Esophagus squamous epithelium (tissue), 5 donors: ENCODE data around the gene FGF23. TPM values are rescaled to one million over a fixed set of nuclear protein-coding genes. Genes with fewer than 3 reads are reported as not detected.

Experiments used
- DNase-seq: peaks from one replicate; lab custom pipeline; 2025; lab: John Stamatoyannopoulos, UW
- H3K27ac ChIP-seq, 4 donors: fragments of 200-600 bp; sonication (generic); one replicate each; pipeline ENCODE4 v1.5.1; 2016 to 2019; ENCODE audit warnings: mild to moderate bottlenecking in 1 of 4
- H3K27me3 ChIP-seq, 4 donors: fragments of 200-600 bp; sonication (generic); 1 replicate in 3 of 4; 2 replicates in 1 of 4; pipeline versions ENCODE4 v1.5.1 to v1.6.0; 2017 to 2021; ENCODE audit warnings: antibody characterized with exemption in 1 of 4
- H3K36me3 ChIP-seq, 3 donors: fragments of 200-600 bp; sonication (generic); one replicate each; pipeline ENCODE4 v1.5.1; 2016 to 2019
- H3K4me1 ChIP-seq, 3 donors: fragments of 200-600 bp; sonication (generic); one replicate each; pipeline ENCODE4 v1.5.1; 2017 to 2019
- H3K4me3 ChIP-seq, 4 donors: fragments of 200-600 bp; sonication (generic); 1 replicate in 3 of 4; 2 replicates in 1 of 4; pipeline ENCODE4 v1.5.1; 2016 to 2019; ENCODE audit warnings: mild to moderate bottlenecking in 2 of 4, moderate library complexity in 1 of 4
- H3K9me3 ChIP-seq, 3 donors: fragments of 200-600 bp; sonication (generic); one replicate each; pipeline ENCODE4 v1.5.1; 2016 to 2019
- CTCF ChIP-seq, 6 experiments: fragments of 450-650 bp in 4 of 6; fragments of 200-600 bp in 2 of 6; sonication (generic) in 2 of 6; IDR thresholded peaks; one replicate each; pipeline ENCODE4 v1.5.1; 2016 to 2019; ENCODE audit warnings: antibody characterized with exemption in 6 of 6, mild to moderate bottlenecking in 4 of 6, moderate library complexity in 4 of 6
- POLR2A ChIP-seq, 4 donors: fragments of 450-650 bp; IDR thresholded peaks; one replicate each; pipeline ENCODE4 v1.6.1; 2017; ENCODE audit warnings: antibody characterized with exemption in 4 of 4, mild to moderate bottlenecking in 4 of 4, moderate library complexity in 3 of 4
- WGBS, 2 donors: methylation state at CpG; one replicate each; pipeline ENCODE4 v1.1.5; 2018; 5-methylcytosine and 5-hydroxymethylcytosine counted together
- intact Hi-C: fragments of 100-400 bp; cut with DNase I; formaldehyde crosslinking; loops from one replicate; pipeline ENCODE4 v1.15.0; 2022
- total RNA-seq, 4 donors: library from RNA; depleted of rRNA; stranded (reverse); fragments of >200 nt; gene quantifications; one replicate each; pipeline ENCODE4 v1.1.0, GENCODE V29; 2016
- donor health status: DM: yes; HTN: yes; CAD: no.

Gene FGF23
- total RNA-seq, 4 donors from 2014 or later = not detected

GRCh38 chr12:4366090-4366489 is 13.4 kb downstream of the FGF23 start:
- no peaks in the 10 kb centered on the region for H3K36me3 ChIP-seq
- peaks cover 0 to 14% (median 0%) of the 10 kb centered on the region in 4 donors for H3K27me3 ChIP-seq
- TF ChIP-seq CTCF (IDR thresholded peaks at IDR 0.05) = no peak
- TF ChIP-seq POLR2A (IDR thresholded peaks at IDR 0.05) = no peak
- H3K4me1 ChIP-seq = no peaks in the 10 kb centered on the region
- no peak for DNase-seq
- no peak overlapping the region for H3K27ac ChIP-seq
- H3K9me3 ChIP-seq = no peaks in the 10 kb centered on the region
- intact Hi-C loops = no loop called here
- WGBS, 2 donors = 86 to 97% methylated on average over 2 of the region's 2 CpGs
- H3K4me3 ChIP-seq = no peak overlapping the region

DNA sequence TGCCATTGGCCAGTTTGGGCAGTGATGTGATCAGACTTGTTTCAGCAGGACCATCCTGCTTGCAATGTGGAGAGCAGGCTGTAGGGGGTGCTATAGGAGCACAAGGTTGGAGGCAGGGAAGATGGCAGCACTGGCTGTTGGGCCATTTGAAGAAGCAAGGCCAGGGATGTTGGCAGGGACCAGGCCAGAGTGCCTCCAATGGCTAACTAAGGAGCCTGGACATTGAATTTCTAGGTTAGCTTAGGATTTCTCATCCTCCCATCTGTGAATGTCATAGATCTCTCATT is 23.5 kb downstream of the FGF23 start:
- no peak for TF ChIP-seq POLR2A (IDR thresholded peaks at IDR 0.05)
- TF ChIP-seq CTCF (IDR thresholded peaks at IDR 0.05) = peak in 1 of 6 experiments; percentile 41
- intact Hi-C loops = loop anchor here (10.0 kb wide), 1 partner anchor 179 kb away; the partner anchor contains the start of gene RAD51AP1
- DNase-seq = no peak

GRCh38 chr12:4355156-4356040 is 24.1 kb downstream of the FGF23 start:
- no peak overlapping the region for H3K27ac ChIP-seq
- intact Hi-C loops = loop anchor here (10.0 kb wide), 1 partner anchor 179 kb away; the partner anchor contains the start of gene RAD51AP1
- 81 to 86% methylated on average over 3 of the region's 3 CpGs for WGBS, 2 donors
- H3K36me3 ChIP-seq = peaks cover 0 to 18% (median 7%) of the 10 kb centered on the region in 3 donors
- no peaks in the 10 kb centered on the region for H3K9me3 ChIP-seq
- H3K4me3 ChIP-seq = no peak overlapping the region
- TF ChIP-seq POLR2A (IDR thresholded peaks at IDR 0.05) (no peak), CTCF (IDR thresholded peaks at IDR 0.05) (no peak)
- no peak for DNase-seq
- no peaks in the 10 kb centered on the region for H3K27me3 ChIP-seq
- H3K4me1 ChIP-seq = no peaks in the 10 kb centered on the region

More for the DNA sequence above, 23.5 kb downstream of the FGF23 start:
- Histone ChIP-seq H3K27me3 (no peaks in the 10 kb centered on the region), H3K27ac (no peak overlapping the region), H3K36me3 (peaks cover 0 to 18% (median 7%) of the 10 kb centered on the region in 3 donors), H3K4me3 (no peak overlapping the region), H3K4me1 (no peaks in the 10 kb centered on the region), H3K9me3 (no peaks in the 10 kb centered on the region)

GRCh38 chr12:4353785-4354208 is 25.7 kb downstream of the FGF23 start:
- whole genome bisulfite sequencing, 2 donors = 57 to 59% methylated on average over 1 to 3 of the region's 4 CpGs

More at GRCh38 chr12:4353785-4354208, 25.7 kb downstream of the FGF23 start:
- Histone ChIP-seq H3K27ac (no peak overlapping the region), H3K27me3 (no peaks in the 10 kb centered on the region), H3K4me3 (no peak overlapping the region), H3K9me3 (no peaks in the 10 kb centered on the region), H3K36me3 (peaks cover 0 to 18% (median 7%) of the 10 kb centered on the region in 3 donors), H3K4me1 (no peaks in the 10 kb centered on the region)
- DNase-seq = no peak
- intact Hi-C loops = loop anchor here (10.0 kb wide), 1 partner anchor 181 kb away; the partner anchor contains the start of gene RAD51AP1
- TF ChIP-seq CTCF (IDR thresholded peaks at IDR 0.05) = peak in 5 of 6 experiments; percentile 14 to 54 (median 37)
- TF ChIP-seq POLR2A (IDR thresholded peaks at IDR 0.05) = no peak
